GM12875 (cell line): ENCODE data around the gene EVL.

Experiments used
- H3K4me3 ChIP-seq: one replicate; pipeline ENCODE4 v1.5.1; 2011; ENCODE audit warnings: low read depth, low read length, control low read depth
- TF ChIP-seq, protein P1 (sequence below): IDR thresholded peaks from 2 replicates; pipeline ENCODE4 v1.5.1; 2011; ENCODE audit warnings: low read depth, mild to moderate bottlenecking, control low read depth, inconsistent platforms, low read length, moderate library complexity, borderline replicate concordance; ENCODE audit not compliant: insufficient read depth

The EVL gene

DNA sequence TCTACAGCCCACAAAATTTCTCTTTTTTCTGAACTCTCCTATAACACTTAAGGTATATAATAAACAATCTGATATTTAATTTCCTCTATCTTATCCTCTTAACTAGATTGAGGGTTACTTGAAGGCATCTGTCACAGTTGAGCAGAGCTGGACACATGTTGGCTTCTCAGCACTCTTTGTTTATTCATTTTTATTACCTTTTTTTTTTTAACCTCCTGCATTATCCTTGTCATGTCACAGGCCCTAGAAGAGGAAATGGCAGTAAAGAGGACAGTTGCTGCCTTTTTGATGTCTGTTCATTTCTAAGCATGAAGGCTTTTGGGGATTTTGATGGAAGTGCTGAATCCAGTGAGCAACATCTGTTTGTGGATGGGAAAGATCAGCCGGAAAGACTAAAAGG, 32.5 kb upstream of the EVL start:
- TF ChIP-seq, protein P1, sequence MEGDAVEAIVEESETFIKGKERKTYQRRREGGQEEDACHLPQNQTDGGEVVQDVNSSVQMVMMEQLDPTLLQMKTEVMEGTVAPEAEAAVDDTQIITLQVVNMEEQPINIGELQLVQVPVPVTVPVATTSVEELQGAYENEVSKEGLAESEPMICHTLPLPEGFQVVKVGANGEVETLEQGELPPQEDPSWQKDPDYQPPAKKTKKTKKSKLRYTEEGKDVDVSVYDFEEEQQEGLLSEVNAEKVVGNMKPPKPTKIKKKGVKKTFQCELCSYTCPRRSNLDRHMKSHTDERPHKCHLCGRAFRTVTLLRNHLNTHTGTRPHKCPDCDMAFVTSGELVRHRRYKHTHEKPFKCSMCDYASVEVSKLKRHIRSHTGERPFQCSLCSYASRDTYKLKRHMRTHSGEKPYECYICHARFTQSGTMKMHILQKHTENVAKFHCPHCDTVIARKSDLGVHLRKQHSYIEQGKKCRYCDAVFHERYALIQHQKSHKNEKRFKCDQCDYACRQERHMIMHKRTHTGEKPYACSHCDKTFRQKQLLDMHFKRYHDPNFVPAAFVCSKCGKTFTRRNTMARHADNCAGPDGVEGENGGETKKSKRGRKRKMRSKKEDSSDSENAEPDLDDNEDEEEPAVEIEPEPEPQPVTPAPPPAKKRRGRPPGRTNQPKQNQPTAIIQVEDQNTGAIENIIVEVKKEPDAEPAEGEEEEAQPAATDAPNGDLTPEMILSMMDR, result no peak
- H3K4me3 ChIP-seq, result no peak overlapping the region

GRCh38 chr14:100033347-100034075, 31.7 kb upstream of the EVL start:
- no peak overlapping the region for H3K4me3 ChIP-seq
- TF ChIP-seq, protein P1, result no peak

DNA sequence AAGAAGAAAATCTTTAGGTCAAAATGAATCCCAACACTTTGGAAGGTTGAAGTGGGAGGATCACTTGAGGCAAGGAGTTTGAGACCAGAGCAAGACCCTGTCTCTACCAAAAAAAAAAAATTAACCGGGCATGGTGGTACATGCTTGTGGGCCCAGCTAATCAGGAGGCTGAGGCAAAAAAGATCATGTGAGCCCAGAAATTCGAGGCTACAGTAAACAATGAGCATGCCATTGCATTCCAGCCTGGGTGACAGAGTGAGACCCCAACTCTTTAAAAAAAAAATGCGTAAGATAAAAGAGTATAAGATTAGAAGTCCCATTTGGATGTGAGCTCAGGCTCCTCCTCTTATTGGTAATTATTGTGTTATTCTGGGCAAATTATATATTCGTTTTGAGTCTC, 30.8 kb upstream of the EVL start:
- TF ChIP-seq, protein P1, result no peak
- no peak overlapping the region for H3K4me3 ChIP-seq

DNA sequence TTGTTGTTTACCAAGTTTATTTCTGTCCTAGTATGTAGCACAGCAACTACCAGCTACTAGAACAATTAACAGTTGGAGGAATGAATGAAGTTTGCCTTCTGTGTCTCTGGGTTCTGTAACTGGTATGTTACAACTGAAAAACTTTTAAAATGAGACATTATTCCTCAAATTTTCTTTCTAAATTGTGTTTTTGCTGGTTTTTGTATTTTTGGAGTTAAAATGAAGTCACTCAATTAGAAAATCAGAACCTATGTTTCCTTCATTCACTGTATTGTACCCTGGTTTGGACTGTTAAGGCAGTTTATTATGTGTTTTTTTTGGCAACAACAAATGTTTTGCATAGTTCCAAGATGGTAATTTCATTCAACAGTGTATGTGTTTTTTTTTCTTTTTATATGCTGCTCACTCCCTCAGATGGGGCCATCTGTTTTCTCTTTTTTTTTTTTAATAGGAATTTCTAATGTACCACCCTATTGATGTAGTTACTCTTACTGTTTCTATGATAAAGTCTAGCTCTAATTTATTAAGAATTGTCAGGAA, 30.2 kb upstream of the EVL start:
- H3K4me3 ChIP-seq, result no peak overlapping the region
- TF ChIP-seq, protein P1, result no peak

GRCh38 chr14:100035700-100036099, 29.5 kb upstream of the EVL start:
- no peak overlapping the region for H3K4me3 ChIP-seq
- TF ChIP-seq, protein P1, result no peak

- TF ChIP-seq, protein P1, result no peak
These were observed 27.9 kb upstream of the EVL start for GRCh38 chr14:100037353-100037752.

DNA sequence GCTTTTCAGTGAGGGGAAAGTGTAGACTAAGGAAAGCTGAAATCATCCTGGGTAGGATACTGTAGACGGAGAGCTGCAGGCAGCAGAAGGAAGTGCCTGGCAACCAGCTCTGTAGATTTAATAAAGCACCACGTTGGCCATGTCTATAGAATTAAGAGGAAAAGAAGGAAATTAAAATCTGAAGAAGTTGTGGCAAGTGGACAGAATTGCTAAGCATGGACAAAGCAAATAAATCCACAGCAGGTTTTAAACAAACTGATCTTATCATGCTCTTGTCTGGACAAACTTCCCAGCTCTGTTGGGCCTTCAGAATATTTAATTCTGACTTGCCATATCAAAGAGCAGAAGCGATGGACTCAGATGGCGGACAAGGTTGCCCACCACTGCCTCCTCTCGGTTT, 27.2 kb upstream of the EVL start:
- TF ChIP-seq, protein P1, result no peak
- H3K4me3 ChIP-seq, result no peak overlapping the region

More at GRCh38 chr14:100037353-100037752, 27.9 kb upstream of the EVL start:
- no peak overlapping the region for H3K4me3 ChIP-seq
